Astrocyte (in vitro differentiated cells and primary cell): ENCODE data around the gene ENOX1.

Source experiments
- EZH2 ChIP-seq: IDR thresholded peaks from 2 replicates; pipeline ENCODE4 v1.6.1; 2012; ENCODE audit warnings: mild to moderate bottlenecking, low read length, inconsistent platforms; ENCODE audit not compliant: insufficient read depth
- TF ChIP-seq, protein P1 (sequence below): IDR thresholded peaks from 2 replicates; pipeline ENCODE4 v1.5.1; 2011; ENCODE audit warnings: low read depth, mild to moderate bottlenecking, inconsistent platforms, low read length, moderate library complexity; ENCODE audit not compliant: insufficient read depth

DNA sequence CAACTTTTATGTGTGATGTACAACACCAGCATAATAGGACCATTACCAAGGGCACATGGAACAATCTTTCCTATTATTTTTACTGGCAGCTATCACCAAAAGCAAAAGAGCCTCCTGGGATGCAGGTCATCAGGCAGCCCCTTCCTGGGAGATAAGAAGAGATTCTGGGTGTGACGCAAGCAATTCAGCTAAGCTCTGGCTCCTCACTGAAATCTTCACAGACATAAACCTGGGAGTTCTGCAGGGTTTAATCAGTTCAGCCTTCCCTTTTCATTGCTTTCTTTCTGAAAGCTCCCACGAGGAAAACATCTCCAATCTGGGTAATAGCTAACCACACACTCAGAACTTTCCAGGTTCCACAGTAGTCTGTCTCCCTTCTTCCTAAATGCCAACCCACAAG lies 341.1 kb downstream of the ENOX1 start:
- TF ChIP-seq, protein P1, sequence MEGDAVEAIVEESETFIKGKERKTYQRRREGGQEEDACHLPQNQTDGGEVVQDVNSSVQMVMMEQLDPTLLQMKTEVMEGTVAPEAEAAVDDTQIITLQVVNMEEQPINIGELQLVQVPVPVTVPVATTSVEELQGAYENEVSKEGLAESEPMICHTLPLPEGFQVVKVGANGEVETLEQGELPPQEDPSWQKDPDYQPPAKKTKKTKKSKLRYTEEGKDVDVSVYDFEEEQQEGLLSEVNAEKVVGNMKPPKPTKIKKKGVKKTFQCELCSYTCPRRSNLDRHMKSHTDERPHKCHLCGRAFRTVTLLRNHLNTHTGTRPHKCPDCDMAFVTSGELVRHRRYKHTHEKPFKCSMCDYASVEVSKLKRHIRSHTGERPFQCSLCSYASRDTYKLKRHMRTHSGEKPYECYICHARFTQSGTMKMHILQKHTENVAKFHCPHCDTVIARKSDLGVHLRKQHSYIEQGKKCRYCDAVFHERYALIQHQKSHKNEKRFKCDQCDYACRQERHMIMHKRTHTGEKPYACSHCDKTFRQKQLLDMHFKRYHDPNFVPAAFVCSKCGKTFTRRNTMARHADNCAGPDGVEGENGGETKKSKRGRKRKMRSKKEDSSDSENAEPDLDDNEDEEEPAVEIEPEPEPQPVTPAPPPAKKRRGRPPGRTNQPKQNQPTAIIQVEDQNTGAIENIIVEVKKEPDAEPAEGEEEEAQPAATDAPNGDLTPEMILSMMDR = no peak
- TF ChIP-seq EZH2 = no peak
